ENCODE results near the gene TMTC1. TPM values are rescaled to one million over a fixed set of nuclear protein-coding genes. Genes with fewer than 3 reads are reported as not detected.
A peak's percentile ranks its signal among the peaks of the same experiment; 100 is the strongest.

Gene TMTC1
- total RNA-seq, 4 donors from 2014 or later: 84.0 to 177 (median 105) TPM

DNA sequence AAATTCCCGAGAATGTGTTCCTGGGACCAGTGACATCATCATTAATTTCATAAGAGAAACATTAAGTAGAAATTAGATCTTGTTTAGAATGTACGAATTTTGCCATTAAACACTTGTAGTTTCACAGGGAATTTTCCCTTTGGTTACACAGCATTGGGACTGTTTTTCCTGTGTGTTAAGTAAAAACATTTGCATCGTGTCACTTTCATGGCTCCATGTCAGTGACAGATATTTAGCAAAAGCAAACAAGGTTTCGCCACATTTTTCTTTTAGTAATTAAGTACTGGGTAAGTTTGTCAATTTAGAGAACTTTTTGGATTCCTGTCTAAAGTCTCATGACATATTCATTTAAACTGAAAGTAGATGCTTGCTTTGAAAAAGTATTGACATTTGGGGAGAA lies 240.7 kb downstream of the TMTC1 start:
- peak in 1 of 2 donors; percentile 19 for TF ChIP-seq POLR2AphosphoS5 (IDR thresholded peaks at IDR 0.05)
- no peak for TF ChIP-seq POLR2A (IDR thresholded peaks at IDR 0.05; ENCODE audit: low read depth)
- TF ChIP-seq, protein P1, sequence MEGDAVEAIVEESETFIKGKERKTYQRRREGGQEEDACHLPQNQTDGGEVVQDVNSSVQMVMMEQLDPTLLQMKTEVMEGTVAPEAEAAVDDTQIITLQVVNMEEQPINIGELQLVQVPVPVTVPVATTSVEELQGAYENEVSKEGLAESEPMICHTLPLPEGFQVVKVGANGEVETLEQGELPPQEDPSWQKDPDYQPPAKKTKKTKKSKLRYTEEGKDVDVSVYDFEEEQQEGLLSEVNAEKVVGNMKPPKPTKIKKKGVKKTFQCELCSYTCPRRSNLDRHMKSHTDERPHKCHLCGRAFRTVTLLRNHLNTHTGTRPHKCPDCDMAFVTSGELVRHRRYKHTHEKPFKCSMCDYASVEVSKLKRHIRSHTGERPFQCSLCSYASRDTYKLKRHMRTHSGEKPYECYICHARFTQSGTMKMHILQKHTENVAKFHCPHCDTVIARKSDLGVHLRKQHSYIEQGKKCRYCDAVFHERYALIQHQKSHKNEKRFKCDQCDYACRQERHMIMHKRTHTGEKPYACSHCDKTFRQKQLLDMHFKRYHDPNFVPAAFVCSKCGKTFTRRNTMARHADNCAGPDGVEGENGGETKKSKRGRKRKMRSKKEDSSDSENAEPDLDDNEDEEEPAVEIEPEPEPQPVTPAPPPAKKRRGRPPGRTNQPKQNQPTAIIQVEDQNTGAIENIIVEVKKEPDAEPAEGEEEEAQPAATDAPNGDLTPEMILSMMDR (IDR thresholded peaks at IDR 0.05): no peak
- no peak for TF ChIP-seq EP300 (IDR thresholded peaks at IDR 0.05)
- Histone ChIP-seq H3K27me3 (no peaks in the 10 kb centered on the region), H3K4me1 (peaks cover 13 to 28% (median 21%) of the 10 kb centered on the region in 4 donors), H3K36me3 (no peaks in the 10 kb centered on the region), H3K27ac (replicated peaks in 1 of 4) (peak overlapping the region in 3 of 4 donors; percentile 25 to 41 (median 41)), H3K9me3 (no peaks in the 10 kb centered on the region), H3K4me3 (peak overlapping the region in 2 of 4 donors; percentile 22 to 33)
- 74% methylated on average over 4 of the region's 4 CpGs for WGBS
- no peak for DNase-seq (ENCODE audit: extremely low spot score)
- intact Hi-C loops (cut with DNase I): no loop called here

DNA sequence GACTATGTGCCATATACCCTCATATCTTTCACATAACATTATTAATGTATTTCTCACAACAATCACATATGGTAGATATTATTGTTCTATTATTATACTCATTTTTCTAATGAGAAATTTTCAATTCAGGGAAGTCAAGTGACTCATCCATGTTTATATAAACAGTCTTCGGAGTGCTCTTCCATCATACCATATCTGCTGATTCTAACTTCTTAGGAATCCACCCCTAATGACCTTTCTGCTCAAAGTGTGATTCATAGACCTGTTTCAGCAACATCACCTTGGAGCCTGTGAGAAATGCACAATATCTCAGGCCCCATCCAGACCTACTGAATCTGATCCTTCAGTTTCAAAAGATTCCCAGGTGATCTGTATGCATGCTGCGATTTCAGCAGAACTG lies 246.4 kb downstream of the TMTC1 start:
- H3K4me1 ChIP-seq: peaks cover 0 to 13% (median 8%) of the 10 kb centered on the region in 4 donors
- no peak for DNase-seq (ENCODE audit: extremely low spot score)
- peaks cover 0 to 24% (median 6%) of the 10 kb centered on the region in 4 donors for H3K36me3 ChIP-seq
- H3K27ac ChIP-seq (replicated peaks in 1 of 4): no peak overlapping the region
- no peaks in the 10 kb centered on the region for H3K27me3 ChIP-seq
- H3K4me3 ChIP-seq: no peak overlapping the region
- 62% methylated on average over 2 of the region's 2 CpGs for WGBS
- intact Hi-C loops (cut with DNase I): no loop called here
- TF ChIP-seq POLR2AphosphoS5 (IDR thresholded peaks at IDR 0.05) (no peak), EP300 (IDR thresholded peaks at IDR 0.05) (no peak), POLR2A (IDR thresholded peaks at IDR 0.05; ENCODE audit: low read depth) (no peak)
- TF ChIP-seq, protein P1 (IDR thresholded peaks at IDR 0.05): no peak
- no peaks in the 10 kb centered on the region for H3K9me3 ChIP-seq

DNA sequence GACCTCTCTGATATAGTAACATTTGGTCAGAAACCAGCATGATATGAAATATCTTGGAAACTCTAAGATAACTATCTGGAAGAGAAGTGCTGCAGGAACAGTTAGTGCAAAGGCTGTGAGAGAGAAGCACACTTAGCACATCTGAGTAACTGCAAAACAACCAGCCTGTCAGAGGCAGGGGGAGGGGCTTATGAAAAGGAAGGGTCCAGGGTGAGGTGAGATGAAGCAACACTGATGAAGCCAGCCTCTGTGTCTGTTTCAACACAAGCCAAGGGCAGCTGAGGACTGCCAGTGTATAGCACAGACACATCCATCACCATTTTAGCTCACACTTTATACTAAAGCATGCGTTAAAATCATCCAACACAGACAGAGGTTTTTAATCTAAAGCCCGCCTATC lies 248.8 kb downstream of the TMTC1 start:
- Histone ChIP-seq H3K9me3 (no peaks in the 10 kb centered on the region), H3K27me3 (no peaks in the 10 kb centered on the region), H3K27ac (replicated peaks in 1 of 4) (no peak overlapping the region), H3K4me1 (peaks cover 0 to 13% (median 8%) of the 10 kb centered on the region in 4 donors), H3K4me3 (no peak overlapping the region), H3K36me3 (peaks cover 0 to 24% (median 6%) of the 10 kb centered on the region in 4 donors)
- TF ChIP-seq, protein P1 (IDR thresholded peaks at IDR 0.05): no peak
- TF ChIP-seq EP300 (IDR thresholded peaks at IDR 0.05) (no peak), POLR2AphosphoS5 (IDR thresholded peaks at IDR 0.05) (no peak), POLR2A (IDR thresholded peaks at IDR 0.05; ENCODE audit: low read depth) (no peak)
- WGBS: 94% methylated on average over 2 of the region's 2 CpGs
- DNase-seq (ENCODE audit: extremely low spot score): no peak
- intact Hi-C loops (cut with DNase I): no loop called here

DNA sequence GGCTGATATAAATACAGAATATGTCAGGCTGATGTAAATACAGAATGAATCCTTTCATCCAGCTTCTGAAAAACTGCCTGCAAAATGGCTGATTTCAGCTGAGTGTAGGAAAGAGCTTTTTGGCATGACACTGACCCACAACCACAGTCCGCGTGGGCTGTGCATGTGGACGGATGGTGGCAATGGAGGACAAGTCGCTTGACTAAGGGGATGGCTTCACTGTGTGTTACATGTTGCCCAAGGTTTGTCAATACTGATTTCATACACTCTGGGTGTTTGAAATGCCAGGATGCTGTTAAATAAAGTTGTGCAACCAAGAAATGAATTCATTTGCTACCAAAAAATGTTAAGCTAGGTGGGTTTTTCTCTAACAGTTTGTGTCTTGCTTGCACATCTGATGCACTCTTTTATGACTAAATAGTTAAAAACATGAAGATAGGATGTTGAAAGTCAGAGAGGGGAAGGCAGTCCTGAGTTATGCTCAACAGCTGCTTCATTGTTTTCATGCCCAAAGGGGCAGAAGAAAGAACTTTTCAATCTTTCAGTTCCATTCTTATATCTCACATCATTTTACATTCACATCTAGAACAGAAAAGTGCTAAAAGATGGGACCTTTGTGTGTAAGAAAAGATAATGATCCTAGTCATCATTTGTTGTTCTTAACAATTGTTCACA lies 249.8 kb downstream of the TMTC1 start:
- Histone ChIP-seq H3K27me3 (no peaks in the 10 kb centered on the region), H3K36me3 (peaks cover 0 to 24% (median 6%) of the 10 kb centered on the region in 4 donors), H3K4me3 (no peak overlapping the region), H3K9me3 (no peaks in the 10 kb centered on the region), H3K27ac (replicated peaks in 1 of 4) (no peak overlapping the region), H3K4me1 (peaks cover 0 to 13% (median 8%) of the 10 kb centered on the region in 4 donors)
- no peak for DNase-seq (ENCODE audit: extremely low spot score)
- TF ChIP-seq, protein P1 (IDR thresholded peaks at IDR 0.05): no peak
- TF ChIP-seq POLR2AphosphoS5 (IDR thresholded peaks at IDR 0.05) (no peak), EP300 (IDR thresholded peaks at IDR 0.05) (no peak), POLR2A (IDR thresholded peaks at IDR 0.05; ENCODE audit: low read depth) (no peak)
- intact Hi-C loops (cut with DNase I): no loop called here
- 43% methylated on average over 4 of the region's 4 CpGs for WGBS
